Hepatic stellate cell (primary cell): ENCODE data around the gene JARID2.
"Not testable (repeated sequence)": the region's sequence is repeated elsewhere in the genome, so short reads cannot be mapped to it uniquely, and the experiment has no call there.

Experiments
- DNase-seq: peaks from one replicate; pipeline ENCODE4 v3.0.0; 2011; ENCODE audit warnings: low spot score

Gene JARID2

GRCh38 chr6:15523679-15524630 lies 278.1 kb downstream of the JARID2 start:
- no peak for DNase-seq

GRCh38 chr6:15524861-15525401 lies 279.1 kb downstream of the JARID2 start:
- no peak for DNase-seq

- no peak for DNase-seq
These were observed 280.4 kb downstream of the JARID2 start for GRCh38 chr6:15526212-15526701.

- no peak for DNase-seq
These were observed 282.2 kb downstream of the JARID2 start for GRCh38 chr6:15527838-15528617.

GRCh38 chr6:15528870-15529269 lies 283.0 kb downstream of the JARID2 start:
- DNase-seq = no peak

- no peak for DNase-seq
These were observed 284.5 kb downstream of the JARID2 start for GRCh38 chr6:15530411-15530810.

GRCh38 chr6:15531973-15532372 lies 286.1 kb downstream of the JARID2 start:
- no peak for DNase-seq

GRCh38 chr6:15533379-15534026 lies 287.6 kb downstream of the JARID2 start:
- DNase-seq = no peak

- DNase-seq = no peak
These were observed 289.1 kb downstream of the JARID2 start for GRCh38 chr6:15534974-15535373.

GRCh38 chr6:15535495-15536197 lies 289.8 kb downstream of the JARID2 start:
- no peak for DNase-seq

- no peak for DNase-seq
These were observed 290.5 kb downstream of the JARID2 start for GRCh38 chr6:15536198-15536955.

- no peak for DNase-seq
These were observed 292.2 kb downstream of the JARID2 start for GRCh38 chr6:15538106-15538505.

- DNase-seq = no peak
These were observed 293.1 kb downstream of the JARID2 start for GRCh38 chr6:15538766-15539495.

GRCh38 chr6:15539722-15540270 lies 293.9 kb downstream of the JARID2 start:
- no peak for DNase-seq

- DNase-seq = not testable (repeated sequence)
These were observed 297.6 kb downstream of the JARID2 start for GRCh38 chr6:15543332-15543917.

- DNase-seq = no peak
These were observed 298.5 kb downstream of the JARID2 start for GRCh38 chr6:15544321-15544900.

- no peak for DNase-seq
These were observed 300.7 kb downstream of the JARID2 start for GRCh38 chr6:15546591-15546990.

- DNase-seq = no peak
These were observed 301.5 kb downstream of the JARID2 start for GRCh38 chr6:15547400-15547799.

GRCh38 chr6:15549371-15549770 lies 303.5 kb downstream of the JARID2 start:
- no peak for DNase-seq
